SK-N-SH (cell line): ENCODE results near the gene MCTP2. TPM values are rescaled to one million over a fixed set of nuclear protein-coding genes. Genes with fewer than 3 reads are reported as not detected.

Experiments
- CTCF ChIA-PET: fragments of 300-600, 350-600 bp; formaldehyde crosslinking; extraction: SDS; loops from one replicate; lab custom pipeline; 2021; lab: Yijun Ruan, JAX
- POLR2A ChIA-PET: fragments of 350-600 bp; sonication (Branson Sonifier 250); formaldehyde crosslinking; extraction: SDS; loops from one replicate; lab custom pipeline; 2020; ENCODE audit warnings: antibody characterized with exemption, inconsistent platforms; lab: Yijun Ruan, JAX
- DNase-seq: peaks from one replicate; pipeline ENCODE4 v3.0.0; 2012
- H2AFZ ChIP-seq: fragments of 200-600 bp; sonication (generic); 2 replicates; pipeline ENCODE4 v1.8.1; 2016; ENCODE audit warnings: antibody characterized with exemption, mild to moderate bottlenecking, low read depth
- H3F3A ChIP-seq: fragments of 200-600 bp; sonication (generic); replicated peaks from 2 replicates; pipeline ENCODE3; 2016; ENCODE audit warnings: antibody characterized with exemption, mild to moderate bottlenecking; ENCODE audit not compliant: insufficient read depth
- H3K27ac ChIP-seq, 2 experiments: fragments of 200-500 bp in 1 of 2; fragments of 200-600 bp in 1 of 2; sonication (Bioruptor generic) in 1 of 2; sonication (generic), shearing (Covaris generic) in 1 of 2; 2 replicates each; pipeline versions ENCODE4 v1.5.1 to v1.6.1; 2014 to 2016; ENCODE audit warnings: low read depth in 2 of 2, inconsistent platforms in 1 of 2, low read length in 1 of 2, mild to moderate bottlenecking in 1 of 2, mixed read lengths in 1 of 2
- H3K27me3 ChIP-seq: fragments of 200-600 bp; sonication (generic), shearing (Covaris generic); 2 replicates; pipeline ENCODE4 v1.6.1; 2016; ENCODE audit warnings: mixed run types; ENCODE audit not compliant: insufficient read depth
- H3K36me3 ChIP-seq, 2 experiments: fragments of 200-500 bp in 1 of 2; fragments of 200-600 bp in 1 of 2; sonication (Bioruptor generic) in 1 of 2; sonication (generic) in 1 of 2; replicated peaks in 1 of 2; 2 replicates each; pipeline versions ENCODE3 to v1.5.1; 2014 to 2016; ENCODE audit warnings: low read length in 1 of 2, mild to moderate bottlenecking in 1 of 2; ENCODE audit not compliant: insufficient read depth in 2 of 2, control insufficient read depth in 1 of 2
- H3K4me1 ChIP-seq, 2 experiments: fragments of 200-500 bp in 1 of 2; fragments of 200-600 bp in 1 of 2; sonication (Bioruptor generic) in 1 of 2; sonication (generic), shearing (Covaris generic) in 1 of 2; 2 replicates each; pipeline versions ENCODE4 v1.5.1 to v1.6.1; 2014 to 2016; ENCODE audit warnings: low read depth in 1 of 2, low read length in 1 of 2, mixed run types in 1 of 2; ENCODE audit not compliant: insufficient read depth in 2 of 2, control insufficient read depth in 1 of 2
- H3K4me2 ChIP-seq: fragments of 200-600 bp; sonication (generic), shearing (Covaris generic); 2 replicates; pipeline ENCODE4 v1.6.1; 2017; ENCODE audit warnings: mixed run types
- H3K4me3 ChIP-seq, 2 experiments: fragments of 200-500 bp in 1 of 2; fragments of 200-600 bp in 1 of 2; sonication (Bioruptor generic) in 1 of 2; sonication (generic), shearing (Covaris generic) in 1 of 2; 2 replicates each; pipeline versions ENCODE4 v1.5.1 to v1.8.1; 2014 to 2016; ENCODE audit warnings: low read depth in 2 of 2, inconsistent platforms in 1 of 2, low read length in 1 of 2, mild to moderate bottlenecking in 1 of 2, mixed read lengths in 1 of 2, moderate library complexity in 1 of 2
- H3K79me2 ChIP-seq: fragments of 200-600 bp; sonication (generic); 2 replicates; pipeline ENCODE4 v1.8.1; 2017; ENCODE audit warnings: mild to moderate bottlenecking; ENCODE audit not compliant: insufficient read depth
- H3K9ac ChIP-seq: fragments of 200-600 bp; sonication (generic); 2 replicates; pipeline ENCODE4 v1.6.1; 2017; ENCODE audit warnings: mixed run types
- H3K9me2 ChIP-seq: fragments of 200-600 bp; sonication (generic); 2 replicates; pipeline ENCODE4 v1.6.1; 2017; ENCODE audit warnings: mixed run types
- H3K9me3 ChIP-seq: fragments of 200-600 bp; sonication (generic); 2 replicates; pipeline ENCODE4 v1.6.1; 2017; ENCODE audit warnings: mixed run types, mild to moderate bottlenecking, moderate library complexity
- H4K20me1 ChIP-seq: fragments of 200-600 bp; sonication (generic); 2 replicates; pipeline ENCODE4 v1.6.1; 2017; ENCODE audit warnings: mild to moderate bottlenecking, mixed run types; ENCODE audit not compliant: insufficient read depth
- ELF1 ChIP-seq: IDR thresholded peaks from 2 replicates; pipeline ENCODE4 v1.4.0; 2012
- EP300 ChIP-seq, 2 experiments: IDR thresholded peaks; 2 replicates each; pipeline versions ENCODE4 v1.4.0 to v1.6.1; 2012; ENCODE audit warnings: borderline replicate concordance in 1 of 2, low read depth in 1 of 2, low read length in 1 of 2
- FOXJ3 ChIP-seq: sonication (generic); formaldehyde crosslinking; IDR thresholded peaks from 2 replicates; pipeline ENCODE4 v1.5.1; 2020; ENCODE audit warnings: mild to moderate bottlenecking, missing genetic modification reagents
- GATA2 ChIP-seq: sonication (generic); formaldehyde crosslinking; IDR thresholded peaks from 2 replicates; pipeline ENCODE4 v1.5.0; 2020; ENCODE audit warnings: mild to moderate bottlenecking, missing genetic modification reagents
- IRF3 ChIP-seq: fragments of 150-350 bp; IDR thresholded peaks from 2 replicates; pipeline ENCODE4 v1.6.1; 2016; ENCODE audit warnings: mild to moderate bottlenecking, low read depth, low read length
- JUND ChIP-seq: IDR thresholded peaks from 2 replicates; pipeline ENCODE4 v1.4.0; 2012
- MXI1 ChIP-seq: IDR thresholded peaks from 2 replicates; pipeline ENCODE4 v1.6.1; 2012; ENCODE audit warnings: mild to moderate bottlenecking, low read depth, low read length, improper control_type of control experiment
- NRF1 ChIP-seq: IDR thresholded peaks from 2 replicates; pipeline ENCODE4 v1.6.1; 2012; ENCODE audit warnings: low read depth, mild to moderate bottlenecking, low read length
- PBX3 ChIP-seq: IDR thresholded peaks from 2 replicates; pipeline ENCODE4; 2012
- RAD21 ChIP-seq: IDR thresholded peaks from 2 replicates; pipeline ENCODE4 v1.6.1; 2012; ENCODE audit warnings: mild to moderate bottlenecking, low read length
- RCOR1 ChIP-seq: fragments of 150-350 bp; IDR thresholded peaks from 2 replicates; pipeline ENCODE4 v1.6.1; 2017; ENCODE audit warnings: antibody characterized with exemption, low read length
- REST ChIP-seq: IDR thresholded peaks from 2 replicates; pipeline ENCODE4 v1.6.1; 2012; ENCODE audit warnings: mild to moderate bottlenecking, low read depth, low read length, moderate library complexity
- SMC3 ChIP-seq: IDR thresholded peaks from 2 replicates; pipeline ENCODE4 v1.6.1; 2012; ENCODE audit warnings: low read depth, low read length, improper control_type of control experiment
- TEAD4 ChIP-seq: IDR thresholded peaks from 2 replicates; pipeline ENCODE4 v1.4.0; 2012; ENCODE audit warnings: mild to moderate bottlenecking, borderline replicate concordance; ENCODE audit not compliant: insufficient read depth
- USF1 ChIP-seq: IDR thresholded peaks from 2 replicates; pipeline ENCODE4 v1.4.0; 2012; ENCODE audit warnings: low read depth, borderline replicate concordance
- USF2 ChIP-seq: fragments of 150-350 bp; IDR thresholded peaks from 2 replicates; pipeline ENCODE4 v1.6.1; 2017; ENCODE audit warnings: antibody characterized with exemption, low read length, low read depth, borderline replicate concordance
- YY1 ChIP-seq: IDR thresholded peaks from 2 replicates; pipeline ENCODE4 v1.4.0; 2012; ENCODE audit warnings: low read depth, mild to moderate bottlenecking
- ZBTB33 ChIP-seq: IDR thresholded peaks from 2 replicates; pipeline ENCODE4 v1.4.0; 2012; ENCODE audit warnings: low read depth, borderline replicate concordance
- WGBS: methylation state at CpG from one replicate; pipeline ENCODE4 v1.1.6; 2017; ENCODE audit warnings: low lambda C conversion rate; 5-methylcytosine and 5-hydroxymethylcytosine counted together
- polyA plus RNA-seq, 3 experiments: library from polyadenylated mRNA; depleted of rRNA; stranded (reverse); fragments of >200 nt; gene quantifications; 2 replicates each; pipeline ENCODE4 v1.2.3, GENCODE V29; 2012

Gene MCTP2
- polyA plus RNA-seq, 1 of the 3 experiments (the other 2 are of a cell fraction), result 0.26 TPM

- Histone ChIP-seq H3K9me2 (no peaks in the 10 kb centered on the region), H3F3A (no peaks in the 10 kb centered on the region), H3K79me2 (no peaks in the 10 kb centered on the region), H3K27me3 (no peaks in the 10 kb centered on the region), H3K4me2 (no peak overlapping the region), H3K9me3 (no peaks in the 10 kb centered on the region), H2AFZ (no peak overlapping the region), H4K20me1 (no peaks in the 10 kb centered on the region), H3K36me3 (no peaks in the 10 kb centered on the region), H3K4me3 (no peak overlapping the region), H3K27ac (no peak overlapping the region), H3K4me1 (no peaks in the 10 kb centered on the region), H3K9ac (no peak overlapping the region)
- WGBS, result 50% methylated on average over 9 of the region's 9 CpGs
- ChIA-PET CTCF (no interaction called here), POLR2A (no interaction called here)
- DNase-seq, result no peak
- TF ChIP-seq EP300 (IDR thresholded peaks at IDR 0.05; ENCODE audit: borderline replicate concordance in 1 of 2, low read depth in 1 of 2, low read length in 1 of 2) (no peak), YY1 (no peak), TEAD4 (no peak), GATA2 (CRISPR knock-in tag) (no peak), PBX3 (no peak), SMC3 (no peak), ZBTB33 (no peak), IRF3 (no peak), RCOR1 (no peak), USF2 (no peak), RAD21 (no peak), JUND (no peak), REST (no peak), NRF1 (no peak), MXI1 (no peak), USF1 (no peak), FOXJ3 (no peak), ELF1 (no peak)
Observed at GRCh38 chr15:94383706-94384105, 152.3 kb downstream of the MCTP2 start.
